Astrocyte of the cerebellum (primary cell): Measurements from ENCODE around the gene ZFP62.
A peak's percentile ranks its signal among the peaks of the same experiment; 100 is the strongest.

Source experiments
- DNase-seq: peaks from one replicate; pipeline ENCODE4 v3.0.0-alpha.2; 2011; ENCODE audit warnings: low read depth
- H3K4me3 ChIP-seq: 2 replicates; pipeline ENCODE4 v1.5.1; 2011; ENCODE audit warnings: mild to moderate bottlenecking, low read depth, low read length, moderate library complexity
- in situ Hi-C: cut with HindIII; loops from 2 replicates; pipeline ENCODE4 v1.10.0; 2017; ENCODE audit warnings: low sequenced_read_pairs
- TF ChIP-seq, protein P1 (sequence below): IDR thresholded peaks from 2 replicates; pipeline ENCODE4 v1.5.1; 2012; ENCODE audit warnings: low read length, low read depth, moderate library complexity, mild to moderate bottlenecking; ENCODE audit errors: missing control alignments

Gene ZFP62

DNA sequence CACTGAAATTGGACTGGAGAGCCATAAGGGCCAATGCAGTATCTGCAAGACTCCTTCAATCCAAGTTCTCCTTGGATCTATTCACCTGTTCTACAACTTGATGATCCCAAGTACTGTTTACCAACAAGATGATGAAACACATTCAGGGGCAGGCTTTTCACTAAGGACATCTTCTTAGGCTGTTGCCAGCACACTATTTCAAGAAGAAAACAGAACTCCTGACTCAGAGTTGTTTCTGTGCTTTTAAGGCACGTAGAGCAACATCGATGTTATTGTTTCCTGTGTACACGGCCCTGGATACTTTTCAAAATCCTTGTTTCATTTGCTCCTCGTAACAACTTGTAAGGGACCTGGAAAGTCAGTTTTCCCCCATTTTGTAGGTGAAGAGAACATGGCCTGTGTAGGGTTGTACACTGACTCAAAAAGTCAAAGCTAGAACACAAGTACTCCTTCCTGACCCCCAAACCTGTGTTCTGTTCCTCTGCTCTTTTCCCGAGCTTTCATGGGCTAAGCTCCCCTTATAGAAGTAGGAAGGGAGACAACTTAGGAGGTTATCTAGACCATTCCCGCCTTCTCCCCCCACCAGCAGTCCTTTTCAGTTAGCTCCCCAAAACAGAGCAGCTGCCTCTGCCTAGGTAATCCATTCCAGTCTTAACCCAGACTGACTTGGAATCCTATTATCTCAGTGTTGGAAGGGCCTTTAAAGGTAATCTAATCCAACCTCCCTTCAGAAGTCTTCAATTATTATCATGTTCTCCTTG lies 53.2 kb downstream of the ZFP62 start:
- in situ Hi-C loops = no loop called here
- TF ChIP-seq, protein P1, sequence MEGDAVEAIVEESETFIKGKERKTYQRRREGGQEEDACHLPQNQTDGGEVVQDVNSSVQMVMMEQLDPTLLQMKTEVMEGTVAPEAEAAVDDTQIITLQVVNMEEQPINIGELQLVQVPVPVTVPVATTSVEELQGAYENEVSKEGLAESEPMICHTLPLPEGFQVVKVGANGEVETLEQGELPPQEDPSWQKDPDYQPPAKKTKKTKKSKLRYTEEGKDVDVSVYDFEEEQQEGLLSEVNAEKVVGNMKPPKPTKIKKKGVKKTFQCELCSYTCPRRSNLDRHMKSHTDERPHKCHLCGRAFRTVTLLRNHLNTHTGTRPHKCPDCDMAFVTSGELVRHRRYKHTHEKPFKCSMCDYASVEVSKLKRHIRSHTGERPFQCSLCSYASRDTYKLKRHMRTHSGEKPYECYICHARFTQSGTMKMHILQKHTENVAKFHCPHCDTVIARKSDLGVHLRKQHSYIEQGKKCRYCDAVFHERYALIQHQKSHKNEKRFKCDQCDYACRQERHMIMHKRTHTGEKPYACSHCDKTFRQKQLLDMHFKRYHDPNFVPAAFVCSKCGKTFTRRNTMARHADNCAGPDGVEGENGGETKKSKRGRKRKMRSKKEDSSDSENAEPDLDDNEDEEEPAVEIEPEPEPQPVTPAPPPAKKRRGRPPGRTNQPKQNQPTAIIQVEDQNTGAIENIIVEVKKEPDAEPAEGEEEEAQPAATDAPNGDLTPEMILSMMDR = no peak
- H3K4me3 ChIP-seq = peak overlapping the region; percentile 76
- DNase-seq = no peak

- DNase-seq = no peak
- H3K4me3 ChIP-seq = no peak overlapping the region
- in situ Hi-C loops = no loop called here
- TF ChIP-seq, protein P1 = no peak
These were observed 54.0 kb downstream of the ZFP62 start for GRCh38 chr5:180807046-180807445.

- in situ Hi-C loops = no loop called here
- DNase-seq = no peak
- no peak overlapping the region for H3K4me3 ChIP-seq
- TF ChIP-seq, protein P1 = no peak
These were observed 54.6 kb downstream of the ZFP62 start for GRCh38 chr5:180806351-180807011.

GRCh38 chr5:180804129-180804618 lies 56.9 kb downstream of the ZFP62 start:
- H3K4me3 ChIP-seq = no peak overlapping the region
- no peak for DNase-seq
- TF ChIP-seq, protein P1 = no peak
- in situ Hi-C loops = no loop called here

- no peak for DNase-seq
- H3K4me3 ChIP-seq = peak overlapping the region; percentile 81
- in situ Hi-C loops = no loop called here
- TF ChIP-seq, protein P1 = peak; percentile 33
These were observed 57.6 kb downstream of the ZFP62 start for GRCh38 chr5:180803181-180804128.
